ENCODE measurements around the gene MRGPRX2.

The MRGPRX2 gene

DNA sequence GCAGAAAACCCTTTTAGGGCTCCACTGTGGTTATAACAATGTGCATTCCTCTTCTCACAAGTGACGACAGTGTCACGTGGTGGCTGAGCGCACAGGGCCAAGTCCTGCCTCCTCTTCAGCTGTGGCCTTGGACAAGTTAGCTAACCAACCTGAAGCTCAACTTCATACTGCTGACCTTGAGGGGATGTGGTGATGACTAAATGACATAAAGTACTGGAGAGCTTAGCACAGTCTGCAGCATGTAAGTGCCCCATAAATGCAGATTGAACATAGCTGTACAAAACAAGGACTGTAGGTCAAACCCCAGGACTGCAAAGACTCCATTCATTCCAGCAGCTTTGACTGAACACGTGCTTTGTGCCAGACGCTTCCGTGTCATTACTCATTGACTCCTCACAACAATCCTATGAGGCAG, 20.1 kb upstream of the MRGPRX2 start:
- no peak overlapping the region for H3K27ac ChIP-seq
- H3K4me3 ChIP-seq (ENCODE audit: low read depth, low read length) = no peak overlapping the region
- DNase-seq = no peak
- TF ChIP-seq CTCF (IDR thresholded peaks at IDR 0.05; ENCODE audit: low read depth, low read length) = no peak
- H3K36me3 ChIP-seq = no peaks in the 10 kb centered on the region
- no peaks in the 10 kb centered on the region for H3K9me3 ChIP-seq (ENCODE audit: severe bottlenecking)
- peaks cover 20% of the 10 kb centered on the region for H3K27me3 ChIP-seq (ENCODE audit: insufficient read depth, low read depth, severe bottlenecking)

- no peak for TF ChIP-seq CTCF (IDR thresholded peaks at IDR 0.05; ENCODE audit: low read depth, low read length)
- DNase-seq = no peak
- H3K27ac ChIP-seq = no peak overlapping the region
- H3K36me3 ChIP-seq = no peaks in the 10 kb centered on the region
- H3K27me3 ChIP-seq (ENCODE audit: insufficient read depth, low read depth, severe bottlenecking) = peaks cover 22% of the 10 kb centered on the region
- no peaks in the 10 kb centered on the region for H3K9me3 ChIP-seq (ENCODE audit: severe bottlenecking)
- H3K4me3 ChIP-seq (ENCODE audit: low read depth, low read length) = no peak overlapping the region
Measured at GRCh38 chr11:19079643-19080440, 19.3 kb upstream of the MRGPRX2 start.

DNA sequence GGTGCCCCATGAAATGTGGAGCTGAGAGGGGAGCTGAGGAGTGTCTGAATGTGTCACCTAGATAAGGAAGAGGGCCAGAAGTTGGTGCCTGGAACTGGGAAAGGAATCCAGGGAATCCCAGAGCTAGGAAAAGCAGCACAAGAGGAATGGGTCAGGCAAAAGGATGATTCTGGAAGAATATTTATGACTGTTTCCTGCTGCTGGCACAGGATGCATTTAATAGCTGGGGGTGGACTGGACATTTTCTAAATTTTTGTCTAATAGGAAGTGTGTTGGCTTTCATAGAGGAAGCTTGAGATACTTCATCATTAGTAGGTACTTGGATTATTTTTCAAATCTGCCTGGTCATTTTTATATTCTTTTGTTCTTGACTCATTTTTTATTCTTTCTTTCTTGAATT, 17.4 kb upstream of the MRGPRX2 start:
- Histone ChIP-seq H3K27me3 (ENCODE audit: insufficient read depth, low read depth, severe bottlenecking) (peaks cover 19% of the 10 kb centered on the region), H3K27ac (no peak overlapping the region), H3K4me3 (ENCODE audit: low read depth, low read length) (no peak overlapping the region), H3K9me3 (ENCODE audit: severe bottlenecking) (no peaks in the 10 kb centered on the region), H3K36me3 (no peaks in the 10 kb centered on the region)
- no peak for DNase-seq
- TF ChIP-seq CTCF (IDR thresholded peaks at IDR 0.05; ENCODE audit: low read depth, low read length) = no peak

- TF ChIP-seq CTCF (IDR thresholded peaks at IDR 0.05; ENCODE audit: low read depth, low read length) = peak; percentile 86
Measured at GRCh38 chr11:19076744-19077589, 16.4 kb upstream of the MRGPRX2 start.

GRCh38 chr11:19075636-19076035, 15.1 kb upstream of the MRGPRX2 start:
- no peak for DNase-seq

More at GRCh38 chr11:19076744-19077589, 16.4 kb upstream of the MRGPRX2 start:
- peaks cover 22% of the 10 kb centered on the region for H3K27me3 ChIP-seq (ENCODE audit: insufficient read depth, low read depth, severe bottlenecking)
- H3K4me3 ChIP-seq (ENCODE audit: low read depth, low read length) = no peak overlapping the region
- DNase-seq = peak; percentile 49
- H3K36me3 ChIP-seq = no peaks in the 10 kb centered on the region
- H3K9me3 ChIP-seq (ENCODE audit: severe bottlenecking) = no peaks in the 10 kb centered on the region
- H3K27ac ChIP-seq = no peak overlapping the region

More at GRCh38 chr11:19075636-19076035, 15.1 kb upstream of the MRGPRX2 start:
- Histone ChIP-seq H3K4me3 (ENCODE audit: low read depth, low read length) (no peak overlapping the region), H3K27me3 (ENCODE audit: insufficient read depth, low read depth, severe bottlenecking) (peaks cover 16% of the 10 kb centered on the region), H3K9me3 (ENCODE audit: severe bottlenecking) (no peaks in the 10 kb centered on the region), H3K27ac (no peak overlapping the region), H3K36me3 (no peaks in the 10 kb centered on the region)
- no peak for TF ChIP-seq CTCF (IDR thresholded peaks at IDR 0.05; ENCODE audit: low read depth, low read length)
